ENCODE results near the gene CC2D2A. TPM values are rescaled to one million over a fixed set of nuclear protein-coding genes. Genes with fewer than 3 reads are reported as not detected.

The CC2D2A gene
- 18.6 and 34.0 TPM in 2 replicates for total RNA-seq

GRCh38 chr4:15469402-15470127 lies at the start of gene CC2D2A:
Gene CC2D2A, plus strand, starts transcription at chr4:15469882. Its CDS starts 6,051 bp downstream, at chr4:15475933.

GRCh38 chr4:15427701-15428100 lies 42.0 kb upstream of the CC2D2A start, which contains the start of gene C1QTNF7:
Gene C1QTNF7, plus strand, starts transcription at chr4:15428033. Its CDS starts 7,711 bp downstream, at chr4:15435744.

Other genes with a start within 250 kb of the CC2D2A start
- gene C1QTNF7, start 41.8 kb upstream of the CC2D2A start, total RNA-seq: 0.44 and 1.9 TPM in 2 replicates
- 47.9 and 56.5 TPM in 2 replicates for gene FBXL5, start 185.5 kb downstream of the CC2D2A start, total RNA-seq
- 28.6 and 29.7 TPM in 2 replicates for gene FAM200B, start 211.9 kb downstream of the CC2D2A start, total RNA-seq
- 4.9 and 9.5 TPM in 2 replicates for gene BST1, start 233.2 kb downstream of the CC2D2A start, total RNA-seq

Data from cardiac ventricle fibroblast (primary cell).